ENCODE measurements around the gene TENM3.
A peak's percentile ranks its signal among the peaks of the same experiment; 100 is the strongest.

Gene TENM3

DNA sequence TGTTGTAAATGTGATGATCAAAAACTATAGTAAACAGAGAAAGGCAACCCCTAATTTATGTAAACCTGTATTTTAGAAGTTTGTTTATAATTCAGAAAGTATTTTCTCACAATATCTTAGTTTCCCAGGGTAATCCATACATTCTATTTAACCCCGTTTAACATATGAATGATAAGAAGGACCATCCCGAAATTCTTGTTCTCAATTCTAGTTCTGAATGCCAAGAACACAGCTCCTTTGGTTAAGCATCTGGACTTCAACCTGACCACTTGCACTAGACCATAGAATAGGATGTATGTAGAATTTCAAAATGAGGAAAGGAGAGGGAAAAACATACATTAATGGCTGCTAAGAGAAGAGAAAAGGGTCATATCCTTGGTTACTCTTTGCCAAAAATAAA is 227.0 kb downstream of the TENM3 start:
- no peak for DNase-seq

DNA sequence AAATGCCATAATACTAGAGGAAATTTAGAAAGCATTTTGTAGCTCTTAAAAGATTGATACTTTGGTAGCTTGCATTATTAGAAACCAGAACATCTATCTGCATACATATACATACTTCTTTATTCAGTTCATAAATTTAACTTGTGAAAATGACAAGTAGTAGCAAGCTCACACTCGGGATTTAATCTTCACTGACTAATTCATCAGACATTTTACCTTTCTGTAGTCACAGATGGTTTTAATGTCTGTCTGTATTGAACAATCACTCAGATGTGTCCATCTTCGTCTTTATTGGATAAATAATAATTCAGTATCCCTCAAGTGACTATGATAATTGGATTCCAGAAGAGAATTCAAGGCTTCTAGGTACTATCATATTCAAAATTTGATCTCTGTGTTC is 232.3 kb downstream of the TENM3 start:
- DNase-seq, result no peak

DNA sequence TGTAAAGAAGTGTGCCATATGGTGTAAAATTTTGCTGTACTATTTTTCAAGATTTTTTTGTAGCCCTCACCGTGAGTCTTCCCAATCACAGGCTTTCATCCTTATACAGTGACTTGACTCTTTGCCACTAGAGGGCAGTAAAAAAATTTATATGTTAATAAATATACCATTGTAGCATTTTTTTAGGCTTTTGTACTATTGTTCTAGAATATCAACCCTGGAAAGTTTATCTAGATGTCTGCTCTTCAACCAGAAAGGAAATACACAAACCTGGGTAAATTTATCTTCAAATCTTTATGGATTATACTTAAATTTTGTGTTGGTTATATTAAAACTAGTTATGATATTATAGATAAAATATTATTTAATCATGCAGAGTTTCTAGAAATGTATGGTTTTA is 235.3 kb downstream of the TENM3 start:
- peak; percentile 44 to 51 for DNase-seq

DNA sequence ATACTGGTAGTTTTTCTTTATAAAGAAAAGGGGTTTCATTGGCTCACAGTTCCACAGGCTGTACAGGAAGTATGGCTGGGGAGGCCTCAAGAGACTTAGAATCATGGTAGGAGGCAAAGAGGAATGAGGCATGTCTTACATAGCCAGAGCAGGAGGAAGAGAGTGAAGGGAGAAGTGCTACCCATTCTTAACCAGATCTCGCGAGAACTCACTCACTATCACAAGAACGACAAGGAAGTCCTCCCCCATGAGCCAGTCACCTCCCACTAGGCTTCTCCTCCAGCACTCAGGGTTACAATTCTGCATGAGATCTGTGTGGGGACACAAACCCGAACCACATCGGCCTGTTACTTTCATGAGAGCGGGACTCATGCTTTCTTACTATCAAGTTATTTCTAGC is 240.5 kb downstream of the TENM3 start:
- DNase-seq, result no peak

DNA sequence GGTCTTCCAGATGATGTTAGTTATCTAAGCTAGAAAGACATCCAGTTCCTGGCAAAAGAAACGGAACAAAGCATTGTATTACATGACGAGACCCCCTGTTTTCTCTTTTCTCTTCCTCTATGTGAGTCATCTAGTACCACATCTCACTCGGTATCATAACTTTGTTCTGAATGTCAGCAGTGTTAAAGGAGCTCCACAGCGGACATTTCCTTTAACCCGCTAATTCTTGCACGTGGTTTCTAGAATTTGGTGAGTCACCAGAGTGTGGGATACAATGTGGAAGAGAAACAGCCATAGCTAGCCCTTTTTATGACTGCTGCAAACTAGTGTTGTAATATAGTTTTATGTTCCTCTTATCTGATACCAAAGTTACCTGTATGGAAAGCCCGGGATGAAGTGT is 243.7 kb downstream of the TENM3 start:
- no peak for DNase-seq

DNA sequence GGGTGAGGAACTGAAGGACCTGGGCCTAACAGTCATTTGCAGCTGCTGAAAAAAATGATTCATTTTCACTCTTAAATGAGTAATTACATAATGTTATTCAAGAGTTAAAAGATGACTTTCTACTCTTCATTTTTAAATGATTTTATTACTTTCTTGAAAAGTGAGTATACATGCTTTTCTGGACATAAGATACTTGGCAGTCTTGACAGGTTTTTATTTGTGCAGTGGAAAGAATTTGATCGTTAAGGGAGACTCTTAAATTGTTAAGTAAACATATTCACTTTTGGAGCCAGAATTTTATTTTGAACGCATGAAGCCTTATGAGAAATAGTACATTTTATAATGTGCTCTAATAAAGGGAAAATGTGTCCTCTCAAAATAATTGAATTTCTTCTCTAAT is 245.7 kb downstream of the TENM3 start:
- no peak for DNase-seq

DNA sequence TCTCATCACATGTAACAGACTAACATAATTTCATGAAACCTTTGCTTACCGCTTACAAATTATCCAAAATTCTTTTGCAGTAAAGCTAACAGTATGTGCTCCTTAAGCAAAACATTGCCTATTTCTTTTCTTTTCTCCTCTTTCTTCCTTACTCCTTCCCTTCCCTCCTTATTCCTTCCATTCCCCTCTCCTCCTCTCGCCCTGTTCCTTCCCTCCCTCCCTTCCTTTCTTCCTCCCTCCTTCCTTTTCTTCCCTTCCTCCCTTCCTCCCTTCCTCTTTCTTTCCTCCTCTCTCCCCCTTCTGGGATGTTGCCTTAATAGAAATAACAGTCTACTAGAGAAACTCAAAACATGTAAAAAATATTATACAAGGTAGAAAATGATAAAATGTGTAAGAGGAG is 246.4 kb downstream of the TENM3 start:
- DNase-seq, result no peak

DNA sequence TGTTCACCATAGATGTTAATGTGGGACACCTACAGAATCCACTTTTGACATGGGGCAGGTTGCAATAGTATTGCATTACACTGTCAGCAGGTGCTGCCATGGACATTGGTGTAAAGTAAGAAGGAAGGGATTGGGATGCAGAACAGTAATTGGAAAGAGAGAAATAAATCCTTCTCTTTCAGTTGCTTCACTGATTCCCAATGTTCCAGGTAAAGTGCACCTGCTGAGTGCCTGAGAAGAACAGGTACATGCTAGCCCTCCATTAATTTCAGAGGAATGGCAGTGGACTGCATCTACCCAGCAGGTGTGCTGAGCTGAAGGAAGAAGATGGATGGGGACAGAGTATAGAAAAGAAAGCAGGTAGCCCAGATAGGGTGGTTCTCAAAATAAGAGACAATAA is 248.5 kb downstream of the TENM3 start:
- no peak for DNase-seq

DNA sequence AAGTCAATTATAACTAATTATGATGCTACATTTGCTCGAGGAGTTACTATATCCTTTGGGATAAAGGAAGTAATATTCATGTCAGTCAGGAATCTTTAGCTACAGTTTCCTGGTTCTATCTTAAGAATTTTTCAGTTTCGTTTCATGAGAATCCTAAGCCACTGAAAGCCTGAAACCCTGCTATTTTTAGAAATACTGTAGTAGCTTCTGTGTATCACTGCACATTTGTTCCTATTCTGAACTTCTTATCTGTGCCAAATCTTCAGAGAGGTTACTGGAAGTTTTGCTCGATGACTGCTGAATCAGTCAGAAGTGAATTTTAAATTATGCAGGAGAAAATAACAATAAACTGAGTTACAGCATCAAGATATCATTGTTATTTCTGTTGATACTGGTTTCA is 249.2 kb downstream of the TENM3 start:
- no peak for DNase-seq

DNA sequence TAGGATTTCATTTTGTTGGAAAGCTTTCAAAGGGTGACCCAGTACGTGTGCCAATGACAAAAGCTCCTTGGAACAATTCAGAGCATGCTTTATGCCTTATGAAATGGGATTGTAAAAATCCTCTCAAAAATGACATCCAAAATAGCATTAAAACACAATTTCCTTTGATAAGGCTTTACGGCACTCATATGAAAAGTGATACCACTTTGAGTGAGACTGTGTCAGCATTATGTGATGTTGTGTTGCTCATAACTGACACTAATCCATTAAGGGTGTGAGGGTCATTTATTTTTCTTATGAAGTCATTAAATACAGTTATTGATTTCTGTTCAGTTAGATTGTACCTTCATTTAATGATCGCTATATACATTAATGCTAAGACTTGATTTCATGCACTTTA is 250.2 kb downstream of the TENM3 start:
- DNase-seq, result no peak

DNA sequence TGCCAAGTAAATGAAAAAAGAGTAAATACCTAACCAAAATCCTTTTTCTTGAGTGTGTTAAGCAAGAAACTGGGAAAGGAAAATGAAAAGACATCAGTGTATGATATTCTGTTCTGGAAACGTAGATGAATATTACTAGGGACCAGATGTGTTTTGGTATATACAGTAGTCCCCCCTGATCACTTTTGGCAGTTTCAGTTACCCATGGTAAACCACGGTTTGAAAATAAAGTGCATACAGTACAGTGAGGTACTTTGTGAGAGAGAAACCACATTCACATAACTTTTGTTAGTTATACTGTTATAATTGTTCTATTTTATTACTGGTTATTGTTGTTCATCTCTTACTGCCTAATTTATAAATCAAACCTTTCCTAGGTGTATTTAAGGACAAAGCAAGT is 250.9 kb downstream of the TENM3 start:
- DNase-seq, result no peak

DNA sequence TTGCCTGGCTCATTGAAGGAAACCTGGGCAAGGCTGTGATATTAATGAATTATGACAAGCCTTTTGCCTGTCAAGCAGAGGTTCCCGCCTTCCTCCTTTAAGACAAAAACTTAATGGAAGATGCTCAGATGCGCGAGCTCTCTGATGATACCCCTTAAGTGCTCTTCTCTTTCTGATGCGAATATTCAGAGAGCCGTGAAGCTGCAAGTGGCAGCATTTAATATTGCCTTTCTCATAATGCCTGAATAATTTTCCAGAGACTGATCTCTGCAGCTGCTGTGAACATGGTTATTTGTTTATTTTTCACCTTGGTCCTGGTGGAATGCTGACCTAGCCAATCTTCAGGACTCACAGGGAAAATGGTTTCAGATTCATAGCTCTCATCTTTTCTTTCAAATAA is 251.8 kb downstream of the TENM3 start:
- no peak for DNase-seq

DNA sequence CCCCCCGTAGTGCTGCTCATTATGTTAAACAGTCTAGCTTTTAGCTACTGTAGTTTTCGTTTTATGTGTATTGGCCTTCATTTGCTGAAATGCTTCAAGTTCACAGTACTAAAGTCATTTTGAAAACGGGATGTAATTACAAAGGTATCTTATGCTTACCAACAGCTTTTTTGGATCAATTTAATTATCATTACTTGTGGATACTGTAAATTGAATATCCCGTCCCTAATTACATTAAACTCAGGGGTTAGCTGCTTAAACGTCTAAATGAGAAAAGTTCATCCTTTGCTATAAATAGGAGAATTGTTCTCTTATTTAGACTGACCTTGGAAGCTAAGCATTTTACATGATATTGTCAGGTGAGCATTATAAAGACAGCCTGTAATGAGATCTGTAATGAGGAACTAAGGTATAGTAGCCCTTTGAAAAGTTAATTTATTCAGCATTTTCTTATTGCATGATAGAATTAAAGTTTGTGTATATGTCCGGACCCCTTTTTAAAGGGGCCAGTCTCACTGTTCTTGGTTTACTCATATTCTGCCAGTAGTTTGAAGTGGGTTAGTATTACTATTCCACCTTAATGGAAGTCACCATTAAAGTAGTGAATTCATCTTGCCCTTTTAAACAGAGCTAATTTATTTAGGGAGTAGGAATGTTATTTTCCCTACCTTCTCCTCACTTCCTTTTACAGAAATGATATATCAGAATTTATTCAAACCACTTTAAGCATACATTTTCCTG is 252.6 kb downstream of the TENM3 start:
- DNase-seq, result no peak

DNA sequence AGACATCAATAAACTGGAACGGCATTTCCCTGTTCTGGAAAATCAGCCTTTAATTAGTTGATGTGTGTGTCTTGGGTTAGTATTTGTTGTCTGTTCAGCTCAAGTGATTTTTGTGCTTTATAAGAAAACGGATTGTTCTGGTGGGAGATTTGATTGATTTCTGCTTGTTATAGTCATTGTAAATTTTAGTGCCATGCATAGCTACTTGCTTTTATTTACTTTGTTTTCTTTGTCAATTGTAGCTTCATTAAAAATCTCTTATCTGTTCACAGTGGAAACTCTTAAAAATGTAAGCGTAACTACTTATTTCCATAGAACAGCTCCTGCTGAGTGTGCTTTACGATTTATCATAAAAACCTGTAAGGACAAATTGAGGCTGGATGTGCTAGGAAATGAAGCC is 253.2 kb downstream of the TENM3 start:
- DNase-seq, result no peak

DNA sequence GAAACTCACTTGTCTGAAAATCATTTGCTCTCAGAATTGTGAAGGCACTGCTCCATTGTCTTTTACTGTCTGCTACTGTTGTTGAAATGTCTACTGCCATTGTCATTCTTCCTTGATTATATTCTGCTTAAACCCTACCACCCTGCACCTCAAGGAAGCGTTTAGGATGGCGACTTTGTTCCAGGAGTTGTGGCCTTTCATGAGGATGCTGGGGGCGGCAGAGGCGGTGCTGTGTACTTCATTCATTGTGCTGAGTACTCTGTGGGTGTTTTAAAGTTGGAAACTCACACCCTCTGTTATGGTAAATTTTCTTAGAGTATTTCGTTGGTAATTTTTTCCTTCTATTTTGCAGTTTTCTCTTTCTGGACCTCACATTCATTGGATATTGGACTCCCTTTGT is 258.9 kb downstream of the TENM3 start:
- DNase-seq, result no peak

DNA sequence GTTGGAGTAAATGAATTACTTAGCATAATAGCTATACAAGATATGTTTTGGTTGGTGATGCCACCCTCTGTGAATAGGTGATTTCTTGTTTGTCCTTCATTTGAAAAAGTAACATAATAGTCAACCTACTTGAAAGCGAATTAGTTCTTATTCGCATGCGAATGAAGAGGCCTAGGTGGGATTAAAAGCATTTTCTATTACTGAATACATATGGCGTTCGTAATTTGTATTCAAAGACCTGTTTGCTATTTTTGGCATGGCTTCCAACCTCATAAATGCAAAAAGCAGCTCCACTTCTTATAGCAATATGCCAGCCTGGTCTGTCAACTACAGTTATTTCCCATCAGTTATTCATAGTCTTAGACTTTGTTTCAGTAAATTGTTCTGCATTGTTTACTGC is 261.3 kb downstream of the TENM3 start:
- no peak for DNase-seq

DNA sequence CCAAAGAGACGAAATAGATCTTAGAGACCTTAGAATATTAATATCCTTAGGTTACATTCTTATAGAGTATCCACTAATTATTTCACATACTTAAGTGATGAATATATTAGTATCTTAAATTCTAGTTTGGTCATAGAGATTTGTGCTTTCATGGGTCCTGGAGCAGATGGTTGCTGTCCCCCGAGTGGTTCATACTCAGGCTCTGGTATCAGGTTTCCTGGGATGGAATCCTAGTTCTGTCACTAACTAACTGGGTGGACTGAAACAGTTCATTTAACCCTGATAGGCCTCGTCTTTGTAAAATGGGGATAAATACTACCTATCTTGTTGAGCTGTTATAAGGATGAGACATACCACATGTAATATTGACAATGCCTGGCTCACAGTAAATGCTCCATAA is 264.6 kb downstream of the TENM3 start:
- DNase-seq, result no peak

DNA sequence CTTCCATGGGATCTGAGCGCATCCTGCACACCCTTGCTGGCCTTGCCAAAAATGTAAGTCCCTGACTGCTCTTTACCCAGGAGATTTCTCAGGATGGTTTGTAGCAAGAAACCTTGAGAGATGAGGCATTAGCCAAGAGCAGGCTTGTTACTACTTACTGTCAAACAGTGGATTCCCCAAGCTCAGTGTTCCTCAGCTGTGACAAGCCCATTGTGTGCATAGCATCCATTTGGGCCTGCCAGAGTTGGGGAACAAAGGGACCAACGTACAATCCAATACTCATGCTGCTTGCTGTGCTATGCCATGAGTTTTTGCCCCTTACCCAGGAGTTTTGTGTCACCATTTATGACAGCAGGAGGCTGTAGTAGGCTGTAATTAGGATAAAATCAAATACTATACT is 267.6 kb downstream of the TENM3 start:
- DNase-seq, result no peak

DNA sequence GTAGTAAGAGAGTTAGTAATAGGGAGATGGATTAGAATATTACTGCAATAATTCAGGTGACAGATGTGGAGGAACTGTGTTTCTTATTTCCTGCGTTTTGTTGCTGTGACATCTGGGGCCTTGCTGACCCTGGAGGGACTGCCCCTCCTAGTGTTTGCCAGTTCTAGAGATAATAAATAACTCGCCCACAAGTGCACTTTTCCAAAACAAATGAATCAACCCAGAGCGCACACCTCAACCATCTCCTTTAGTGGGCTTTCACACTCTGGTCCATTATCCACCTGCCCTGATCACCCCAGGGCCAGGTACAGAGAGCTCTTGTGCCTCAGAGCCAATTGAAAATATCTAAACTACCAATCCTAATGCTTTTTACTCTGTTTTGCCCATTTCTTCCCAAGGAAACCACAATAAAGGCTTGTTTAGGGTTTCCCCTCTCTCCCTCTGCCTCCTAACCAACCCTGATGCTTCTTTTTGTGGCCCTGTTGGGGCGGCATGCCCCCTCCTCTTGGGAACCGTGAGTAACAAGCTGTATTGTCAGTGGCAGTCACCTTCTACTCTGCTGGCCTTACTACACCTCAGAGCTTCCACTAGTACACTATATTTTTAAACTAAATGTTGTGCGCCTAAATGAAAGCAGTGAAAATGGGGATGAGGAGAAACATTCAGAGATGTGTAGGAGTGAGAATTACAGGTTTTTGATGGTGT is 270.5 kb downstream of the TENM3 start:
- DNase-seq, result no peak

DNA sequence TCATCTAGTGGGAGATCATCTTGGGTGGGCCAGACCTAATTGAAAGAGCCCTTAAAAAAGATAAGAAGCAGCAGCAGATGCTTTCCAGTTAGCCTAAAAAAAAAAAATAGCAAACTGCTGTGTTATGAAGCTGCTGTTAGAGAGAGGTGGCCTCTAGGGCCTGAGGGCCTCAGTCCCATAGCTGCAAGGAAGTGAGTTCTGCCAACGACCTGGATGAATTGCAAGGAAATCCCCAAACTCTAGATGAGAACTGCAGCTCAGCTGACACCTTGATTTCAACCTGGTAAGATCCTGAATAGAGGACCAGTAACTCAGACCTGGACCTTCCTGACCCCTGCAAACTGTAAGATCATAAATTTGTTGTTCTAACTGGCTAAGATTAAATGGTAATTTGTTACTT is 275.2 kb downstream of the TENM3 start:
- no peak for DNase-seq

DNA sequence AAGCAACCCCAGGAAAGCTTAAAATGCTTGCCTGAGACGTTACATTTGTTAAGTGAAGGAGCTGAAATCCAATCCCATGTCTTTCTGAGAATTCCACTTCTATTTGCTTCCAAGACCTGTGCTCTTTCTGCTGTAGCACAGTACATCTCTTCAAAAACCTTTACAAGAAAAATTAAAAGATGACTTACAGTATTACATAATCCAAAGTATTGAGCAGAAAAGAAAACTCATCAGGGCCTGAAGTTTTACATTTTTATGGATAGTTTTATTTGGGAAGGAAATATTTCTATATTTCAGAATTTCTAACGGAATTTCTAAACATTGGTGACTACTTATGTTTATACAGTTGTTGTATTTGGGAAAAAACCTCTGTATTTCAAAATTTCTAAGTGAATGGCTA is 276.3 kb downstream of the TENM3 start:
- DNase-seq, result no peak

DNA sequence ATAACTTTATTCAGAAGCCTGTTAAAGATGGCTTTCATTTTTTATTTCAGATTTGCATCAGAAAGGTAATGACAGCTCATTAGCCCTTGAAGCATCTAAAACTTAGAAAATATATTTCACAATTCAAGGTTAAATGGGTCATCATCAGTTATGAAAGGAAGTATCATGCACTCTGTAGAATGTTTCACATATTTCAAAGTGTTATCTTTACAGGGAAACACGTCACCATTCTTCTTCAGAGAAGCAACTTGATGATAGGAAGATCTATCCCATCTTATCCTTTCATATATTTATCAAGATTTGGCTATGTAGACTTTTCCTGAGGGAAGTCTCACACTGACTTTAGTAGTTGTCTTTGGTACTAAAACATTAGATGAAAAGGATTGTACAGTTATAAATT is 277.8 kb downstream of the TENM3 start:
- no peak for DNase-seq

DNA sequence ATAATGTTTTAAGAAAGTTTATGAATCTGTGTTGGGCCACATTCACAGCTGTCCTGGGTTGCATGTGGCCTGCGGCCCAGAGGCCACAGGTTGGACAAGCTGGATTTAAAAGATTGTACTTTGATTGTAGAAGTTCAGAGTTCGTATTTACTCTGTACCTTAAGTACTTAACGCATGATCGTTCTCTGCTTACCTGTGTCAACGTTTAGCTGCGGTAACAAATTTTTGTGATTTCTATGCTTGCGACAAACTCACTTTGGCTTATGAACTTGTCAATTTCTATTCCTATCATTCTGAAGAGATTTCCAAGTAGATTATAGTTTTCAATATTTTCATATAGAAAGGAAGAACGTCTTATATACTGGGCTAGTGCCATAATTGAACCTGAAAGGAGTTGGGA is 285.6 kb downstream of the TENM3 start:
- DNase-seq, result no peak

DNA sequence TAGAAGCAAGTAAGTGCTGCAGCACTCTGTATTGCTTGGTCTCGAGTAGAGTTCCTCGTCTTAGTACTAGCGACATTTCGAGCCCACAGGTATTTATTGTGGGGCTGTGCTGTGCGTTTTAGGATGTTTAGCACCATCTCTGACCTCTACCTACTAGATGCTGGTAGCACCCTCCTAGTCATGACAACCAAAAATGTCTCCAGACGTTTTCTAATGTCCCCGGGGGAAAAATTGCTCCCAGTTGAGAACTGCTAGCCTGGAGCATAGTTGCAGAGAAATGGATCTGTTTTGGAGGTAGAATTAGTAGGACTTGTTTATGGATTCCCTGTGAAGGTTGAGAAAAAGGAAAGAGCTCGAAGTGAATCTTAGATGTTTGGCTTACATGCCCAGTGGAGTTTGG is 287.2 kb downstream of the TENM3 start:
- DNase-seq, result no peak

DNA sequence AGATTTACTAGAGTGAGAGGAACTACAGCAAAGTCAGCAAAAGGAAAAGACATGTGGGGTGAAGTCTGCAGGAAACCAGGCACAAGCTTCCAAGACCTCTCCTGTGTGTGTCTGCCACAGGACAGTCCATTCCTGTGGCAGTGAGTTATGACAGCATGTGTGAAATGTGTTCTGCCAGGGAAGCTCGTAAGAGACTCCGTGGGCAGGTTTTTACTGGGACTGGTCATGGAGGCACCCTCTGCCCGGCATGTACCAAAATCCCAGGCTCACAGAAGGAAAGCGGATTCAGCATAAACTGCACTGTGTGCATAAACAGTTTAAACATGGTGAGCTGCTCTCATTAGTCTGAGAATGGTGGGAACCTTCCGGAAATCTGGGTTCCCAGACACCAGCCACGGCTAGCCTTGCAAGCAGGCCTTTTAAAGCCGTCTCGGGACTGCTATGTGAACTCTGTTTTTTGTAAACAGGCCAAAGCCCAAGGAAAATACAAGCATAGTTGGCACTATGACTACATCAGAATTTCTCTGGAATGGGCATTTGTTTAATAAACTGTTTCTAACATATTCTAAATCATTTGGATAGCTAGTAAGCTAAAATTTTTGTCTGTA is 288.5 kb downstream of the TENM3 start:
- DNase-seq, result no peak
